ENCODE measurements around the gene ITGA3. TPM values are rescaled to one million over a fixed set of nuclear protein-coding genes. Genes with fewer than 3 reads are reported as not detected.

Gene ITGA3
- total RNA-seq, 2 donors from 2014 or later = 16.6 to 21.7 TPM

- Histone ChIP-seq H3K4me3 (ENCODE audit: low read length) (peak overlapping the region; percentile 75), H3K9me3 (ENCODE audit: control insufficient read depth, low read length) (no peaks in the 10 kb centered on the region), H3K9ac (ENCODE audit: extremely low read depth, low read length, poor library complexity, severe bottlenecking) (no peak overlapping the region), H3K27me3 (ENCODE audit: control insufficient read depth, insufficient read depth, low read length, poor library complexity, severe bottlenecking) (no peaks in the 10 kb centered on the region), H3K36me3 (ENCODE audit: control insufficient read depth, insufficient read depth, low read length) (peaks cover 8% of the 10 kb centered on the region), H3K4me1 (ENCODE audit: control insufficient read depth, insufficient read depth, low read length) (no peaks in the 10 kb centered on the region), H3K27ac (ENCODE audit: low read depth, low read length) (no peak overlapping the region)
- no peaks in the 10 kb centered on the region for H3K9me3 Mint-ChIP-seq
- H3K36me3 Mint-ChIP-seq (ENCODE audit: low read depth) = no peaks in the 10 kb centered on the region
- H3K27me3 Mint-ChIP-seq (ENCODE audit: insufficient read depth) = peaks cover 36% of the 10 kb centered on the region
- no peak overlapping the region for H3K27ac Mint-ChIP-seq
- peak overlapping the region; percentile 70 for H3K4me3 Mint-ChIP-seq
- peaks cover 23% of the 10 kb centered on the region for H3K4me1 Mint-ChIP-seq
- WGBS, 2 experiments (ENCODE audit: insufficient coverage in 1 of 2, insufficient read length in 1 of 2) = 1% methylated on average over 31 of the region's 31 CpGs; no CpG with 5 or more reads in 1 of the 2 experiments
- no peak for TF ChIP-seq CTCF (conservative IDR thresholded peaks at IDR 0.05)
- no peak for DNase-seq
Observed at GRCh38 chr17:50129353-50129727, 73.4 kb downstream of the ITGA3 start.

GRCh38 chr17:50129728-50130558, 74.0 kb downstream of the ITGA3 start, which contains the start of gene SAMD14:
Gene SAMD14 (minus strand): TSS chr17:50130160. CDS start chr17:50124959, 5,201 bp downstream.
- Histone ChIP-seq H3K9ac (ENCODE audit: extremely low read depth, low read length, poor library complexity, severe bottlenecking) (no peak within 1 kb of the TSS), H3K4me1 (ENCODE audit: control insufficient read depth, insufficient read depth, low read length) (no peaks in the 10 kb centered on the region), H3K27me3 (ENCODE audit: control insufficient read depth, insufficient read depth, low read length, poor library complexity, severe bottlenecking) (no peaks in the 10 kb centered on the region), H3K27ac (ENCODE audit: low read depth, low read length) (peak within 1 kb of the TSS; percentile 4), H3K4me3 (ENCODE audit: low read length) (peak within 1 kb of the TSS; percentile 75), H3K9me3 (ENCODE audit: control insufficient read depth, low read length) (no peaks in the 10 kb centered on the region), H3K36me3 (ENCODE audit: control insufficient read depth, insufficient read depth, low read length) (peaks cover 12% of the 10 kb centered on the region)
- Mint-ChIP-seq H3K4me1 (peaks cover 23% of the 10 kb centered on the region), H3K27me3 (ENCODE audit: insufficient read depth) (peaks cover 36% of the 10 kb centered on the region), H3K4me3 (peak within 1 kb of the TSS; percentile 70), H3K9me3 (no peaks in the 10 kb centered on the region), H3K36me3 (ENCODE audit: low read depth) (no peaks in the 10 kb centered on the region), H3K27ac (no peak within 1 kb of the TSS)
- DNase-seq = peak; percentile 86
- no peak for TF ChIP-seq CTCF (conservative IDR thresholded peaks at IDR 0.05)
- WGBS, 2 experiments (ENCODE audit: insufficient coverage in 1 of 2, insufficient read length in 1 of 2) = 0 to 1% methylated on average over 9 to 69 of the region's 84 CpGs

GRCh38 chr17:50130559-50131305, 74.8 kb downstream of the ITGA3 start:
- peak overlapping the region; percentile 73 for H3K4me3 ChIP-seq (ENCODE audit: low read length)
- H3K27ac Mint-ChIP-seq = no peak overlapping the region
- H3K4me1 ChIP-seq (ENCODE audit: control insufficient read depth, insufficient read depth, low read length) = no peaks in the 10 kb centered on the region
- H3K9ac ChIP-seq (ENCODE audit: extremely low read depth, low read length, poor library complexity, severe bottlenecking) = no peak overlapping the region
- no peak for TF ChIP-seq CTCF (conservative IDR thresholded peaks at IDR 0.05)
- no peaks in the 10 kb centered on the region for H3K9me3 ChIP-seq (ENCODE audit: control insufficient read depth, low read length)
- peaks cover 32% of the 10 kb centered on the region for H3K27me3 Mint-ChIP-seq (ENCODE audit: insufficient read depth)
- H3K9me3 Mint-ChIP-seq = no peaks in the 10 kb centered on the region
- DNase-seq = peak; percentile 85
- H3K27ac ChIP-seq (ENCODE audit: low read depth, low read length) = no peak overlapping the region
- H3K36me3 ChIP-seq (ENCODE audit: control insufficient read depth, insufficient read depth, low read length) = peaks cover 12% of the 10 kb centered on the region
- H3K36me3 Mint-ChIP-seq (ENCODE audit: low read depth) = peaks cover 2% of the 10 kb centered on the region
- 41 to 49% methylated on average over 4 to 16 of the region's 19 CpGs for WGBS, 2 experiments (ENCODE audit: insufficient coverage in 1 of 2, insufficient read length in 1 of 2)
- H3K4me1 Mint-ChIP-seq = peaks cover 25% of the 10 kb centered on the region
- no peaks in the 10 kb centered on the region for H3K27me3 ChIP-seq (ENCODE audit: control insufficient read depth, insufficient read depth, low read length, poor library complexity, severe bottlenecking)
- peak overlapping the region; percentile 70 for H3K4me3 Mint-ChIP-seq

Data from endodermal cell (in vitro differentiated cells).